GM19372 (cell line): ENCODE measurements around the gene KCNG3.
"Not testable (repeated sequence)": the region's sequence is repeated elsewhere in the genome, so short reads cannot be mapped to it uniquely, and the experiment has no call there.

Experiments
- ATAC-seq: cut with Tn5 transposase; IDR thresholded peaks from one replicate; pipeline ENCODE4 v1.9.1; 2021; ENCODE audit warnings: mild to moderate bottlenecking, low read depth, moderate library complexity; ENCODE audit not compliant: unreplicated experiment

Gene KCNG3

GRCh38 chr2:42435628-42436027, 58.2 kb downstream of the KCNG3 start:
- ATAC-seq = no peak

GRCh38 chr2:42430188-42430587, 63.6 kb downstream of the KCNG3 start:
- no peak for ATAC-seq

- ATAC-seq = no peak
Measured at GRCh38 chr2:42429352-42429751, 64.4 kb downstream of the KCNG3 start.

GRCh38 chr2:42425697-42426096, 68.1 kb downstream of the KCNG3 start:
- ATAC-seq = no peak

GRCh38 chr2:42424033-42424432, 69.7 kb downstream of the KCNG3 start:
- no peak for ATAC-seq

- ATAC-seq = no peak
Measured at GRCh38 chr2:42421601-42422239, 72.1 kb downstream of the KCNG3 start.

- no peak for ATAC-seq
Measured at GRCh38 chr2:42421157-42421485, 72.7 kb downstream of the KCNG3 start.

- ATAC-seq = no peak
Measured at GRCh38 chr2:42414648-42415047, 79.1 kb downstream of the KCNG3 start.

GRCh38 chr2:42414158-42414557, 79.6 kb downstream of the KCNG3 start:
- ATAC-seq = no peak

- ATAC-seq = no peak
Measured at GRCh38 chr2:42410742-42411514, 82.9 kb downstream of the KCNG3 start.

- no peak for ATAC-seq
Measured at GRCh38 chr2:42408009-42408408, 85.8 kb downstream of the KCNG3 start.

- no peak for ATAC-seq
Measured at GRCh38 chr2:42407476-42407875, 86.3 kb downstream of the KCNG3 start.

- no peak for ATAC-seq
Measured at GRCh38 chr2:42404676-42405075, 89.1 kb downstream of the KCNG3 start.

GRCh38 chr2:42401773-42402172, 92.0 kb downstream of the KCNG3 start:
- ATAC-seq = no peak

- not testable (repeated sequence) for ATAC-seq
Measured at GRCh38 chr2:42398052-42398451, 95.7 kb downstream of the KCNG3 start.

GRCh38 chr2:42393320-42393719, 100.5 kb downstream of the KCNG3 start:
- not testable (repeated sequence) for ATAC-seq

GRCh38 chr2:42392191-42392590, 101.6 kb downstream of the KCNG3 start:
- ATAC-seq = no peak
